HCT116 (cell line): ENCODE results near the gene KLF14.

Experiments used
- CTCF ChIP-seq, 3 experiments: fragments of 200-600 bp in 1 of 3; sonication (generic) in 1 of 3; IDR thresholded peaks in 2 of 3; conservative IDR thresholded peaks in 1 of 3; 2 replicates each; pipeline ENCODE4 v1.5.1; 2012 to 2017; ENCODE audit warnings: low read depth in 2 of 3, low read length in 2 of 3, antibody characterized with exemption in 1 of 3, borderline replicate concordance in 1 of 3, control low read depth in 1 of 3, mild to moderate bottlenecking in 1 of 3, mixed read lengths in 1 of 3, mixed run types in 1 of 3, moderate library complexity in 1 of 3; ENCODE audit not compliant: insufficient read depth in 1 of 3
- POLR2A ChIP-seq: IDR thresholded peaks from 2 replicates; pipeline ENCODE4 v1.7.0; 2011; ENCODE audit warnings: borderline replicate concordance; ENCODE audit not compliant: insufficient read depth, insufficient read length; ENCODE audit errors: extremely low read depth
- SP1 ChIP-seq: IDR thresholded peaks from 2 replicates; pipeline ENCODE4 v1.6.1; 2012; ENCODE audit warnings: low read depth
- ZNF274 ChIP-seq: fragments of 200-500 bp; sonication (Bioruptor generic); IDR thresholded peaks from 2 replicates; pipeline ENCODE4 v1.6.1; 2014; ENCODE audit warnings: mild to moderate bottlenecking, low read depth, low read length, inconsistent platforms

- TF ChIP-seq CTCF (IDR thresholded peaks at IDR 0.05 in 2 of 3, conservative IDR thresholded peaks at IDR 0.05 in 1 of 3; ENCODE audit: borderline replicate concordance in 1 of 3, insufficient read depth in 1 of 3, low read depth in 2 of 3, low read length in 2 of 3) (no peak), ZNF274 (no peak), POLR2A (no peak), SP1 (no peak)
These were observed 51.0 kb downstream of the KLF14 start for GRCh38 chr7:130683026-130683425.
